ENCODE results near the gene PTGDS. TPM values are rescaled to one million over a fixed set of nuclear protein-coding genes. Genes with fewer than 3 reads are reported as not detected.
A peak's percentile ranks its signal among the peaks of the same experiment; 100 is the strongest.

Gene PTGDS
- total RNA-seq, 1 experiment from 2014 or later, result not detected

DNA sequence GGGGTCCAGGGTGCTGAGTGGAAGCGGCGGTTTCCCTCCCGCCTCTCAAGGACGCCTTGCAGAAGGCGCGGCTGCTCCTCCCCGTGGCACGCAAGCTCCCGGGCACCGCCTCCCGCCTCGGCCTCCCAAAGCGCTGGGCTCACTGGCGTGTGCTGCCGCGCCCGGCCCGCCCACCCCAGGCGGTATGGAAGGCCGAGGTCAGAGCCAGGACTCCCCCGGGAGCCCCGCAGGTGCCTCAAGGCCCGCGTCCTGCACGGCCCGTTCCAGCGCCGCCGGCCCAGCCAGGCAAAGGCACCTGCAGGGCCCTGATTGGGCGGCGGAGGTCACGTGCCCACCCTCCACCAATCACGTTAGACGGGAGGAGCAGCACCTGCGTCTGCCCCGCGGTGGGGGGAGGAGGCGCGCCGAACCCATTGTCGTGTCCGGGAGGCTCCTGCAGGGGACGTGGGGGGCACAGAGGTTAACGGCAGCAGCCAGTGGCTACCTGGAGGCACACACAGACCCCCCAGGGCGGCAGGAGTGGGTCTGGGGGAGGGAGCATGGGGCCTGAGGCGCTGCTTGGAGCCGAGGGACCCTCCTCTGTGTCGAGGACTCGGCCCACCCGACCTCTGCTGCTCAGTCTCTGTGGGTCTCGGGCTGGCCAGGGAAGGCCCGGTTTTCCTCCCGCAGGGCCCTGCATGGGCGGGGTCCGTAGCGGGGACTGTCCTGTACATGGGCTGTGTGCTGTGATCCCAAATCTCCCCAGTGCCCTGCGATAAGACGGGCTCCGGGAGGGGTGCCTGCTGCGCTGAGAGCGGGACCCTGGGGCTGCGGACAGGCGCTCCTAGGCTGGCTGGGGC, 27.3 kb upstream of the PTGDS start:
- Histone ChIP-seq H3K4me3 (peak overlapping the region; percentile 33), H3K27ac (no peak overlapping the region), H3K36me3 (no peaks in the 10 kb centered on the region), H3K4me1 (replicated peaks) (peaks cover 20% of the 10 kb centered on the region), H3K9me3 (replicated peaks) (no peaks in the 10 kb centered on the region; the same call in 1 of the 2 replicates), H3K27me3 (replicated peaks) (no peaks in the 10 kb centered on the region)
- peak; percentile 65 to 80 for DNase-seq (ENCODE audit: low read depth in 1 of 2, low spot score in 2 of 2)

DNA sequence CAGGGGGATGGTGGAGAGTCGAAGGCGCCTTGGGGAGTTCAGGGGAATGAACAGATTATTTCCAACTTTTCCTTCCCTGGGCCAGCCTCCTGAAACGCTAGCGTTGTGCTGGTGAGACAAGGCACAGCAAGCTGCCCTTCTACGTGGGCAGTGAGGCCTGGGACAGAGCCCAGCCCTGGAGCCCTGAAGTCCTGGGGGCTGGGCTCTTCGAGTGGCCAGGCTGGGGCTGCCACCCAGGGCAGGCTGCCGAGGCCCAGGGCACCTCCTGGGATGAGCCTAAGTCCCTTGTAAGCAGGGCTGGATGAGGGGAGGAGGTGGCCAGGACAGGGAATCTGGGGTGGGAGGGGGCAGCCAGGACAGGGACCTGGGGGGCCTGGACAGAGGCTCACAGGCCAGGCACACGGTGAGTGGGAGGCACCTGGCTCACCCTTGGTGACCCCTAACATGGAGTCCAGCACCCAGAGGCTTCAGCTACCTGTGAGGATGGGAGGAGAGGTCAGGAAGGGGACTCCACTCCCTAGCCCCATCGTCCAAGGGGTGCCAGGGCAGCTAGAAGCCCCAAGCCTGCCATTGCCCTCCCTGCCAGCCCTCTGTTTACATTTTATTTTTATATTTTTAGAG, 26.5 kb upstream of the PTGDS start:
- no peaks in the 10 kb centered on the region for H3K36me3 ChIP-seq
- no peak overlapping the region for H3K4me3 ChIP-seq
- H3K9me3 ChIP-seq (replicated peaks), result no peaks in the 10 kb centered on the region; the same call in 1 of the 2 replicates
- H3K27me3 ChIP-seq (replicated peaks), result no peaks in the 10 kb centered on the region
- no peak for DNase-seq (ENCODE audit: low read depth in 1 of 2, low spot score in 2 of 2)
- H3K27ac ChIP-seq, result no peak overlapping the region
- H3K4me1 ChIP-seq (replicated peaks), result peaks cover 20% of the 10 kb centered on the region

DNA sequence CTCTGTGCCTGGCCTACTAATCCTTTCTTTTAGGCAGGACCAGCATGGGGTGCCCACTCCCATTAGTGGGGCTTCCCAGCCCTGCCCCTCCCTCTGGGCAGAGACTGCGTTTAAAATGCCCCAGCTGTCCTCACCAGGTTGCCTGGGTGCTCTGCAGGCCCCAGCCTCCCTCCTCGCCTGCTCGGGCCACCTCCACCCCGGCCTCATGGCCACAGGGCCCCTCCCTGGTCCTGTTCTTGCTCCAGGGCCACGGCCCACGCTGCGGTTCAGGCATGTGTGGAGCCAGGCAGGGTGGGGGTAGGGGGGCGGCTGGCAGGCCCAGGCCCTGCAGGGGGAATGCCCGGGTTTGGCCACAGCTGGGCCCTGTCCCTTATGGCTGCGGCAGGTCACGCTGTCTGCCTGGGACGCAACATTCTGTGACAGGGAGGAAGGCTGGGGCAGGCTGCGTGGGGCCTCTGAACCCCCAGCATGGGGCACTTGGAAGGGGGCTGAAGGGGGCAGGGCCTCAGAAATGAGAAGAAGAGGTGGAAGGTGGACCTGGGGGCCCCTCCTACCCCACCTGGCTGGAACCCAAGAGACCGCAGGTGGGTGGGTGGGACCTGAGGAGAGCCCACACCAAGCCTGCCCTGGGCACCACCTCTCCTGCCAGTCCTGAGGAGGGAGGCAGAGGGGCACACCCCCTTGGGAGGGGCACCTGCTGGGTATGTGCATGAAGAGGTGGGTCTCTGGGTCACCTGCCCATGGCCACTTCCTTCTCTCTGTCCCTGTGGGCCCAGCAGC, 25.6 kb upstream of the PTGDS start, which contains the start of gene LCN12:
Gene LCN12, plus strand, starts transcription at position 733 of the 780 bp plus-strand sequence. CDS start 55 bp downstream, outside the sequence.
- no peak within 1 kb of the TSS for H3K4me3 ChIP-seq
- no peak for DNase-seq (ENCODE audit: low read depth in 1 of 2, low spot score in 2 of 2)
- H3K9me3 ChIP-seq (replicated peaks), result no peaks in the 10 kb centered on the region; the same call in 1 of the 2 replicates
- H3K27ac ChIP-seq, result no peak within 1 kb of the TSS
- no peaks in the 10 kb centered on the region for H3K27me3 ChIP-seq (replicated peaks)
- H3K36me3 ChIP-seq, result no peaks in the 10 kb centered on the region
- H3K4me1 ChIP-seq (replicated peaks), result peaks cover 20% of the 10 kb centered on the region

DNA sequence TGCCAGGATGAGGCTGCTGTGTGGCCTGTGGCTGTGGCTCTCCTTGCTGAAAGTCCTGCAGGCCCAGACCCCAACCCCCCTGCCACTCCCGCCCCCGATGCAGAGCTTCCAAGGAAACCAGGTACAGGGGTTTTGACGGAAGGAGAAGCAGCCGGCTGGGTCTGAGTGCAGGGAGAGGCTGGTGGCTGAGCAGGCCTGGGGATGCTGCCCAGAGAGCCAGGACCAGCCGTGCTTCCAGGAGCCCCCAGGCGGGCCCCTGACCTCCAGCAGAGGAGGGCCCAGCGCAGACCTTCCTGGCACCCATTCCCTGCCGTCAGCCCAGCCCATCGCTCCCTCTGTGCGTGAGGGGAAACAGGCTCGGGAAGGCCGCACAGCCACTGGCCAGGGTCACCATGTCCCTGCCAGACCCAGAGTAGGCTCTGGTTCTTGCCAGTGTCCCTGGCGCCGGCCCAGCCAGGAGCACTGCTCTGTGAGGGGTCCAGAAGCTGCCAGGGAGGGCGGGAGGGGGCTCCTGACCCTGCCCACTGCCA, 24.9 kb upstream of the PTGDS start:
- no peak for DNase-seq (ENCODE audit: low read depth in 1 of 2, low spot score in 2 of 2)
- Histone ChIP-seq H3K36me3 (no peaks in the 10 kb centered on the region), H3K27me3 (replicated peaks) (no peaks in the 10 kb centered on the region), H3K4me3 (no peak overlapping the region), H3K4me1 (replicated peaks) (peaks cover 20% of the 10 kb centered on the region), H3K9me3 (replicated peaks) (no peaks in the 10 kb centered on the region; the same call in 1 of the 2 replicates), H3K27ac (no peak overlapping the region)

DNA sequence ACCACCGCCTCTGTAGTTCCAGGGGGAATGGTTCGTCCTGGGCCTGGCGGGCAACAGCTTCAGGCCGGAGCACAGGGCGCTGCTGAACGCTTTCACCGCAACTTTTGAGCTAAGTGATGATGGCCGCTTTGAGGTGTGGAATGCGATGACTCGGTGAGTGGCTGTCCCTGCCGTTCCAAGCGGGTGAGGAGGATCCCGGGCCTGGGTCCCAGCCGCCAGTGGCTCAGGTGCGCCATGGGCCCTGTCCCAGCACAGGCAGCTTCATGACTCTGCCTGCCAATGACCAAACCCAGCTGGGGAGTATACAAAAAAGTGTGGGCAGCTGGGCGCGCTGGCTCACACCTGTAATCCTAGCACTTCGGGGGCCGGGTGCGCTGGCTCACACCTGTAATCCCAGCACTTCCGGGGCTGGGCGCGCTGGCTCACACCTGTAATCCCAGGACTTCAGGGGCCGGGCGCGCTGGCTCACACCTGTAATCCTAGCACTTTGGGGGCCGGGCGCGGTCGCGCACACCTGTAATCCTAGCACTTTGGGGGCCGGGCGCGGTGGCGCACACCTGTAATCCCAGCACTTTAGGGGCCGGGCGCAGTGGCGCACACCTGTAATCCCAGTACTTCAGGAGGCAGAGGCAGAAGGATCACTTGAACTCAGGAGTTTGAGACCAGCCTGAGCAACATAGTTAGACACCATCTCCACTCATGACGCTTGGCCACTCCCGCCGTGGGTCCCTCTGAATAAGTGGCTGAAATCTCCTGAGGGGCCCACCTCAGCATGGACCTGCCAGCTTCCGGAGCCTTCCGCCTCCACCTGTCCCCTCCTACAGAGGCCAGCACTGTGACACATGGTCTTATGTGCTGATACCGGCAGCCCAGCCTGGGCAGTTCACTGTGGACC, 24.2 kb upstream of the PTGDS start:
- Histone ChIP-seq H3K27ac (no peak overlapping the region), H3K27me3 (replicated peaks) (no peaks in the 10 kb centered on the region), H3K4me3 (no peak overlapping the region), H3K36me3 (no peaks in the 10 kb centered on the region), H3K9me3 (replicated peaks) (no peaks in the 10 kb centered on the region; the same call in 1 of the 2 replicates), H3K4me1 (replicated peaks) (peaks cover 15% of the 10 kb centered on the region)
- no peak for DNase-seq (ENCODE audit: low read depth in 1 of 2, low spot score in 2 of 2)

DNA sequence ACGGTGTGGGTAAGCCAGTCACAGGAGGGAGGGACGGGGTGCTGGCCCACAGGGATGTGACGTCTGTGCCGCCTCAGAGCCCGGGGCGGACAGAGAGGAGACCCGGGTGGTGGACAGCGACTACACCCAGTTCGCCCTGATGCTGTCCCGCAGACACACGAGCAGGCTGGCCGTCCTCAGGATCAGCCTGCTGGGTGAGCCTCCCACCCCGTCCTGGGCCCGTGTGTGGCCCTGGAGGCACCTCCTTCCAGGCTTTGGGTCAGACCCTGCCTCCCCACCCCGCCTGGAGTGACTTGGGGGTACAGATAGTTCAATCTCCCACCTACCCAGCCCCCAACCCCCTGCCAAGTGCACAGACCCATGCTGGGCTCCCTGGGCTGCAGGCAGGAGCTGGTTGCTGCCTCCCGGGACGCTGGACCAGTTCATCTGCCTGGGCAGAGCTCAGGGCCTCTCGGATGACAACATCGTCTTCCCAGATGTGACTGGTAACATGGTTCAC, 23.5 kb upstream of the PTGDS start:
- Histone ChIP-seq H3K9me3 (replicated peaks) (no peaks in the 10 kb centered on the region; the same call in 1 of the 2 replicates), H3K4me1 (replicated peaks) (peaks cover 12% of the 10 kb centered on the region), H3K27me3 (replicated peaks) (no peaks in the 10 kb centered on the region), H3K27ac (no peak overlapping the region), H3K4me3 (no peak overlapping the region), H3K36me3 (no peaks in the 10 kb centered on the region)
- no peak for DNase-seq (ENCODE audit: low read depth in 1 of 2, low spot score in 2 of 2)

DNA sequence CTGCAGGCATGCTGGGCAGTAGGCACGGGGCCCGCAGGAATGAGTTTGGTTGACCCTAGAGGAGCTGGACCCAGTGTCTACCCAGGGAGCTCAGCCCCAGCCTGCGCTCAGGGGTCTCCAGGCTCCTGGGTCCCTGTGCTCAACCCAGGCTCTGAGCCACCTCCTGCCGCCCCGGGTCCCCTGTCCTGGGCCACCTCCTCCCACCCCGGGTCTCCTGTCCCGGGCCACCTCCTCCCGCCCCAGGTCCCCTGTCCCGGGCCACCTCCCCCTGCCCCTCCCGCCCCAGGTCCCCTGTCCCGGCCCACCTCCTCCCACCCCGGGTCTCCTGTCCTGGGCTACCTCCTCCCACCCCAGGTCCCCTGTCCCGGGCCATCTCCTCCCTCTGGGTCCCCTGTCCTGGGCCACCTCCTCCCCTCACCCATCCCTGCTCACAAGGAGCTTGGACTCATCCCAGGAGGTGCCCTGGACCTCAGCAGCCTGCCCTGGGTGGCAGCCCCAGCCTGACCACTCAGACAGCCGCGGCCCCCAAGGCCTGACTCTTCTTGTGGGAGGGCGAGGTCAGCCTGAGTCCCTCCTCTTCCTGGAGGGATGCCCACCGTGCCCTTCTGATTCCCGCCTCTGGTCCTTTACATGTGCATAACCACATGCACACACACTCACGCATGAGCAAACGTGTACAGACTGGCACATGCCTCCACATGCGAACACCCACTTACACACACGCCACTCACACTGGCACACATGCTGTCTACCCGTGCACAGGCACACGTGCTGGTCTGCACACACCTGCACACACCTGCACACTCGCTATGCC, 22.8 kb upstream of the PTGDS start:
- Histone ChIP-seq H3K9me3 (replicated peaks) (no peaks in the 10 kb centered on the region; the same call in 1 of the 2 replicates), H3K36me3 (no peaks in the 10 kb centered on the region), H3K27ac (no peak overlapping the region), H3K4me3 (no peak overlapping the region), H3K4me1 (replicated peaks) (peaks cover 11% of the 10 kb centered on the region), H3K27me3 (replicated peaks) (no peaks in the 10 kb centered on the region)
- DNase-seq (ENCODE audit: low read depth in 1 of 2, low spot score in 2 of 2), result no peak

DNA sequence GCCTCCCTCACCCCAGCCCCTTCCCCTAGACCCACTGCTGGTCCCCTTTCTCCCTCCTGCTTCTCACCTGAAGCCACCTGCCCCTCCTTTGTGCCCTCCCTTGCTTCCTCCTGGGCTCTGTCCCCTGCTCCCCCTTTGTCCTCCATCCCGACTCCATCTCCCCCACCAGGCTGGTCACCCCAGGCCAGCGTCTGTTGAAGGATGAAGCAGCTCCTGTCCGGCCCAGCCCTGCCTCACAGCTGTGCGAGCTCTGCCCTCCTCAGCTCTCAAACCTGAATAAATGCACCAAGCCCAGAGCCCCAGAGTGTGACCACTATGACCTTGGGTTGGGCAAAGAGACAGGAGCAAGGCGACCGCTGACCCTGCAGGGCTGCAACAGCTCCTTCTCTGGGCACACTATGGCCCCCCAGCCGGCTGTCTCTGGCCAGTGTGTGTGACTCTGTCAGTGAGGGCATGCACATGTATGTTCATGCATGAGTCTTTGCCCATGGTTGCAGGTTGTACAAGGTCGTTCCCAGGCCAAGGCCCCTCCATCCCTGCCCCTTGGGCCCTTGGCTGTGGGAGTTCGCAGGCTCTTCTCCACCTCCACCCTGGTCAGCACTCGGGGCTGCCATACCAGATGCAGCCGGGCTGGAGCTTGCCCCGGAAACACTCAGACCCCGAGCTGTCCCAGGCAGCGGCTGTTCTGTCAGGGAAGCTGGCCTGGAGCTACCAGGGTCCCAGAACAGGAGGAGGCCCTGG, 21.9 kb upstream of the PTGDS start:
- Histone ChIP-seq H3K27me3 (replicated peaks) (no peaks in the 10 kb centered on the region), H3K36me3 (no peaks in the 10 kb centered on the region), H3K27ac (no peak overlapping the region), H3K4me1 (replicated peaks) (peaks cover 2% of the 10 kb centered on the region), H3K9me3 (replicated peaks) (no peaks in the 10 kb centered on the region; the same call in 1 of the 2 replicates), H3K4me3 (no peak overlapping the region)
- DNase-seq (ENCODE audit: low read depth in 1 of 2, low spot score in 2 of 2), result no peak

DNA sequence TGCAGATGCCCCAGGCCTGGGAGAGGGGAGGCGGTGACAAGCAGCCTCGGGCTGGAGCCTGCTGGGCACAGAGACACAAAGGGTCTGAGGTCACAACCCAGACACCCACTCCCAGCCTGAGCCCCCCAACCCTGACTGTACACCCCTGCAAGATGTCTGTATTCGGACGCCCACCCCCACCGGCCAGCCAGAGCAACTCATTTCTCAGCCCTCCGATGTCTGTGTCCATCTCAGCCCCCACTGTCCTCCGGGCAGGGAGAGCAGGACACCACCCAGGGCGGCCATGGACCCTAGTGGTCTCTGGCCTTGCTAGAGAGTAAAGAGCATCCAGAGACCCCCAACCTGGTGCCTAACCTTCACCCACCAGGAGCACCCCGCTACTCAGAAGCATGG, 21.4 kb upstream of the PTGDS start:
- Histone ChIP-seq H3K9me3 (replicated peaks) (no peaks in the 10 kb centered on the region), H3K4me1 (replicated peaks) (no peaks in the 10 kb centered on the region), H3K27ac (no peak overlapping the region), H3K36me3 (no peaks in the 10 kb centered on the region), H3K4me3 (no peak overlapping the region), H3K27me3 (replicated peaks) (no peaks in the 10 kb centered on the region)
- no peak for DNase-seq (ENCODE audit: low read depth in 1 of 2, low spot score in 2 of 2)

DNA sequence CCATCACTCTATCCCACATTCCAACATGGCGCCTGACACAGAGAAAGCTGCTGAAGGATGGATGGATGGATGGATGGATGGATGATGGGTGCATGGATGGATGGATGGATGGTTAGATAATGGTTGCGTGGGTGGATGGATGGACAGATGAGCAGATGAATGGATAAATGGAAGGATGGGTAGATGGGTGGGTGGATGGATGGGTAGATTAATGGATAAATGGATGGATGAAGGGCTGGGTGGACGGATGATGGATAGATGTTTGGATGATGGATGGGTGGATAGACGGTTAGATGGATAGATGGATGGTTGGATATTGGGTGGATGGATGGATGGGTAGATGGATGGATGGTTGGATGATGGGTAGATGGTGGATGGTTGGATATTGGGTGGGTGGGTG, 20.7 kb upstream of the PTGDS start:
- no peak for DNase-seq (ENCODE audit: low read depth in 1 of 2, low spot score in 2 of 2)
- no peaks in the 10 kb centered on the region for H3K36me3 ChIP-seq
- no peak overlapping the region for H3K4me3 ChIP-seq
- no peaks in the 10 kb centered on the region for H3K9me3 ChIP-seq (replicated peaks)
- H3K27ac ChIP-seq, result no peak overlapping the region
- no peaks in the 10 kb centered on the region for H3K4me1 ChIP-seq (replicated peaks)
- no peaks in the 10 kb centered on the region for H3K27me3 ChIP-seq (replicated peaks)

DNA sequence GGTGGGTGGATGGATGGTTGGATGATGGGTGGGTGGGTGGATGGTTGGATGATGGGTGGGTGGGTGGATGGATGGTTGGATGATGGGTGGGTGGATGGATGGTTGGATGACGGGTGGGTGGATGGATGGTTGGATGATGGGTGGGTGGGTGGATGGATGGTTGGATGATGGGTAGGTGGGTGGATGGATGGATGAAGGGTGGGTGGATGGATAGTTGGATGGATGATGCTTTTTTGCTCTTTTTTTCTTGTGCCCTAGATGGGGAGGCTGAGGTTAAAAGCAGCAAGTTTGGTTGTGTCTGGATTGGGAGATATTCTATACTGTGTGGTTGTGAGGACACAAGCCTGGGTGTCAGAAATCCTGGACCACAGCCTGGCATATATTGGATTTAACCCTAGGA, 19.8 kb upstream of the PTGDS start:
- Histone ChIP-seq H3K36me3 (no peaks in the 10 kb centered on the region), H3K4me1 (replicated peaks) (no peaks in the 10 kb centered on the region)

More for the DNA sequence above, 19.8 kb upstream of the PTGDS start:
- Histone ChIP-seq H3K9me3 (replicated peaks) (no peaks in the 10 kb centered on the region), H3K27me3 (replicated peaks) (no peaks in the 10 kb centered on the region), H3K27ac (no peak overlapping the region), H3K4me3 (no peak overlapping the region)
- DNase-seq (ENCODE audit: low read depth in 1 of 2, low spot score in 2 of 2), result no peak

Data from SJSA1 (cell line).